Activated CD4-positive, alpha-beta T cell treated with anti-CD3 and anti-CD28 coated beads, Interleukin-2, amount 50 U/mL, for 24 hours (primary cell): ENCODE measurements around the gene TRIM49B.
"Not testable (repeated sequence)": the region's sequence is repeated elsewhere in the genome, so short reads cannot be mapped to it uniquely, and the experiment has no call there.

Experiments
- DNase-seq, 2 donors: peaks; one replicate each; pipeline ENCODE4 v3.0.0-alpha.2; 2020; ENCODE audit warnings: low read depth in 1 of 2, low spot score in 1 of 2

The TRIM49B gene

GRCh38 chr11:49028523-49028922 lies at the start of gene TRIM49B:
Gene TRIM49B, plus strand, starts transcription at chr11:49028823. Its CDS starts 2,777 bp downstream, at chr11:49031600.
- DNase-seq = not testable (repeated sequence)

- not testable (repeated sequence) for DNase-seq
Measured at GRCh38 chr11:48983785-48984184, 44.8 kb upstream of the TRIM49B start, which contains the start of gene TRIM51G. Gene TRIM51G, minus strand, starts transcription at chr11:48983885. Its CDS starts 2,190 bp downstream, at chr11:48981695.

- DNase-seq = not testable (repeated sequence)
Measured at GRCh38 chr11:49048229-49048628, 19.6 kb downstream of the TRIM49B start.

- not testable (repeated sequence) for DNase-seq
Measured at GRCh38 chr11:49049821-49050220, 21.2 kb downstream of the TRIM49B start.

GRCh38 chr11:49059012-49059411 lies 30.4 kb downstream of the TRIM49B start, which contains the start of gene TRIM64C:
Gene TRIM64C, minus strand, starts transcription at chr11:49059112. Its CDS starts 0 bp downstream, at chr11:49059112.
- DNase-seq = not testable (repeated sequence)

GRCh38 chr11:49069897-49070296 lies 41.3 kb downstream of the TRIM49B start:
- DNase-seq = not testable (repeated sequence)
